Measurements from ENCODE around the gene ALPP.
A peak's percentile ranks its signal among the peaks of the same experiment; 100 is the strongest.
"Not testable (repeated sequence)": the region's sequence is repeated elsewhere in the genome, so short reads cannot be mapped to it uniquely, and the experiment has no call there.

The ALPP gene

GRCh38 chr2:232363784-232364615, 14.6 kb upstream of the ALPP start:
- DNase-seq (ENCODE audit: low spot score) = no peak

DNA sequence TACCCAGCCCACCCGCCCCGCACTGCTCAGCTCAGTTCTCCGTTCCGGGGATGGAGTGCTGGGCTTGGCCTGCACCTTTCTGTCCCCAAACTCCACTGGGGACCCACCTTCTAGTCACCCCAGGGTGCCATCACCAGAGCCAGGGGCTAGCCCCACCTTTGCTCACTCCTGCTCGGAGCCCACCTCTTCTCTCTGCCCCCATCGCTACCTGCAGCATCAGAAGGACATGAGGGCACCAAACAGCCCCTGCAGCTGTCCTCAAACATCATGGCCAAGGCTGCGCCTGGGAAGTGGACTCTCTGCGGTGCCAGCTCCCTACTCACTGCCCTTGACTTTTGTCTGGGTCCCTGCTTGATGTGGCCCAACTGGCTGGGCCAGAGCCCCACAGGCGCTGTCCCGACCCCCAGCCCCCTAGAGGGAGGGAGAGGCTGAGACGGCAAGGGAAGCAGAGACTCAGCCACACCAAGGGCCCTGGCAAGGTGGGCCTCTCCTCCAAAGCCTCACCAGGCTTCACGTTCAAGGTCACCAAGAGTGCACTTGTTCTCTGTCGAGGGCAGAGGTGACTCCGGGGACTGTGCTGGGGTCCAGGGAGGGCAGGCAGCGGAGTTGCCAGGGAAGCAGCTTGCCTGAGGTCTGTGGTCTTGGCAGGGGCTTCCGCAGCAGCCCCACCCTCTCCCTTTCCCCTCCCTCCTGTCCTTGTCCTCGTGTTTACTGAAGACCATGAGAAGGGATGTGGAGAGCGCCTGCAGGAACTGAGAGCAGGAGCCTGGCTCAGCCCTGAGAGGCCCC, 13.6 kb upstream of the ALPP start:
- not testable (repeated sequence) for DNase-seq (ENCODE audit: low spot score)

- DNase-seq (ENCODE audit: low spot score) = peak; percentile 37
Measured at GRCh38 chr2:232365621-232366321, 12.8 kb upstream of the ALPP start.

GRCh38 chr2:232366461-232366860, 12.1 kb upstream of the ALPP start:
- not testable (repeated sequence) for DNase-seq (ENCODE audit: low spot score)

DNA sequence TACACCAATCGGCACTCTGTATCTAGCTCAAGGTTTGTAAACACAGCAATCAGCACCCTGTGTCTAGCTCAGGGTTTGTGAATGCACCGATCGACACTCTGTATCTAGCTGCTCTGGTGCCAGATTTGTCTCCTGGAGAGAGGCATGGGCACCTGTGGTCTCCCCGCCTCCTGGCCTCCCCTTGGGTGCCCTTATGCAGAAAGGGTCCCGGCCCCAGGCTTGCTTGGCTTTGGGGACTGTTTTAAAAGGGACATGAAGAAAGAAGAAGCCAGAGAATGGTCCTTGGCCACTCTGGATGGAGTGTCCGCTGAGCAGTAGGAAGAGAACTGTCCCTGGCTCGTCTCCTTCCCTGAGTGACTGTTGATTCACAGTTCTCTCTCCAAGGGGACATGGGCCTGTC, 11.5 kb upstream of the ALPP start:
- DNase-seq (ENCODE audit: low spot score) = no peak

DNA sequence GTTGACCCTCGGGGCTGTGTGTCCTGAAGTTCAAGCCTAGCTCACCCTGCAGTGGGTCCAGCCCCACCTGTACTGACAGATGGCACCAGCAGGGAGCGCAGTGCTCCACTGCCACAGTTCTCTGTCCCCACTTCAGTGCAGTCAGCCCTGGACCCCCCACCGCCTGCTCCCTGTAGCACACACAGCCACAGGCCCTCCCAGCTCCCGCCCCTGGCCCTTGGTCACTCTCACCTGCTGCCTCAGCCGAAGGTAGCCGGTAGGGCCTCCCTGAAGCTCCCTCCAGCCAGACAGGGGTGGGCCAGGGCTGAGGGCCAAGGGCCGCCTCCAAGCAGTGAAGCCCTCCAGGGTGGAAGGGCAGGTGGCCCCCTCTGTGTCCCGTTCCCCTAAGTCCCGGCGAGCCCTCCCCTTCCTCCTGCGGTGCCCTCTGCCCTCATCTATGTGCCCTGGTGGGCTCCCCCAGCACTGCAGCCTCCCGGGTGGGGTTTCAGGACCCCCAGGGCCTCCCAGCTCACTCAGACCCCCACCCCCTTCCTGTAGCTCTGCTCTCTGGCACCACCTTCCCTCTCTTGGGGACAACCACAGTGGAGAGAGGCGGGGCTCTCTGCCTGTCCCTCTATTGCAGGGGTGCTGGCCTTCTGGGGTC, 10.8 kb upstream of the ALPP start:
- no peak for DNase-seq (ENCODE audit: low spot score)

GRCh38 chr2:232368311-232368731, 10.2 kb upstream of the ALPP start:
- no peak for DNase-seq (ENCODE audit: low spot score)

DNA sequence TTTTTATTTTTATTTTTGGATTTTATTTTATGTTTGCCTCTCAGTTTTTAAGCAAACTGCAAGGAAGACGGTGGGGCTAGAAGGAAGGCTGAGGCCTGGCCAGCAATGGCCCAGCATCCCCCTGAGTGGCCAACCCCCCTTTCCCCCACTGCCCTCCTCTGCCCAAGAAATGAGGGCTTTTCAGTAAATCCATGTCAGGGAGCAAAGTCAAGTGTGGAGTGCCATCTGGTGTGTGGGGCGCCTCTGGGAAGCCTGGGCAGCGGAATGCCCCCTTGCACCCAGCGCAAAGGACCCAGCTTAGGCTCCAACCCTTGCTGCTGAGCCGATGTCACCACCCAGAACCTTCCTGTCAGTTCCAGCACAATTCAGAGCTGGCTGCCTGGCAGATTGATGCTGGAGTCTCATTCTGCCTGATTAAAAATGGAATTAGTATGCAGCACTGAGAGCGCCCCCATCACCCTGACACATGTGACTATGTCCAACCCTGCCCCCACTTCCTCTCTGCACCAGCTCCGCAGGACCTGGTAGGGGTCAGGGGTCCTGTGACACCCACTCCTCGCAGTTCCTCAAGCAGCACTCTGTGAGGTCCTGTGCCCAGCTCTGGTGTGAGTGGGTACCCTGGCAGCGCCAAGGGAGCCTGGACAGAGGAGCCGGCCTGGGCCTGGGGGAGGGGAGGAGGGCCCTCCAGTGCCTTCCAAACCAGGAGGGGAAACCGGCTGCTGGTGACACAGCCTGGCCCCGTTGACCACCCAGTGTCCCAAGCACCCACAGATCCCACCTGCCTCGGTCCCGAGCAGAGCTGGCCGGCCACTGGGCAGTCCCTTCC, 9.2 kb upstream of the ALPP start:
- DNase-seq (ENCODE audit: low spot score) = no peak

DNA sequence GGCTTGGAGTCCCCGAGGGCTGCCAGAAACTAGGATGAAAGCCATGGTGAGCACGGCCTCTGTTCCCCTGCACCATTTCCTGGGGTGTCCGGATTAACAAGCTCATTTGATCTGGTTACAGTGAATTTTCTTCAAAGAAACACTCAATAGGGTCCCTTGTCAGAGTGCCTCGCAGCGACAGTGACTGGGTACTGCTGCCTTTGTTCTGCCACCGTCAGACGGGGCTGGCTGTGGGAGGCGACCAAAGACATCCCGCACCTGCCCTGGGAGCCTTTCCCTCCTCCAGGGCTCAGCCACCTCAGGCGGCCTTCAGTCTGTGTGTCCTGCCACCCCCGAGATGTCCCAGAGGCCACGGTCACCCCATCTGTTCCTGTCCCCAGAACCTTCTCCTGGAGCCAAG, 8.5 kb upstream of the ALPP start:
- DNase-seq (ENCODE audit: low spot score) = not testable (repeated sequence)

GRCh38 chr2:232372231-232373208, 6.0 kb upstream of the ALPP start:
- DNase-seq (ENCODE audit: low spot score) = no peak

GRCh38 chr2:232374356-232374755, 4.2 kb upstream of the ALPP start:
- no peak for DNase-seq (ENCODE audit: low spot score)

GRCh38 chr2:232375164-232375563, 3.4 kb upstream of the ALPP start:
- DNase-seq (ENCODE audit: low spot score) = no peak

GRCh38 chr2:232376260-232376659, 2.3 kb upstream of the ALPP start:
- no peak for DNase-seq (ENCODE audit: low spot score)

DNA sequence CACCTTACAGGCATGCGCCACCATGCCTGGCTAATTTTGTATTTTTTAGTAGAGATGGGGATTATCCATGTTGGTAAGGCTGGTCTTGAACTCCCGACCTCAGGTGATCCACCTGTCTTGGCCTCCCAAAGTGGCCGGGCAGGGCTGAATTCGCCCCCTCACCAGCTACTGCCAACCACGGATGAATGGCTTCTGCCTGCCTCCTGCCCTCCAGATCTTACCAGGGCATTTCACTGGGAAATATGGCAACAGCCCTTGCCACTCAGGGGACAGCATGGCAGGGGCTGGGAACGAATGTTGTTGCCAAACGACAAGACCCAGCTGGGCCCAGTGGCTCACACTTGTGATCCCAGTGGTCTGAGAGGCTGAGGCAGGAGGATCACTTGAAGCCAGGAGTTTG, 1.8 kb upstream of the ALPP start:
- no peak for DNase-seq (ENCODE audit: low spot score)

DNA sequence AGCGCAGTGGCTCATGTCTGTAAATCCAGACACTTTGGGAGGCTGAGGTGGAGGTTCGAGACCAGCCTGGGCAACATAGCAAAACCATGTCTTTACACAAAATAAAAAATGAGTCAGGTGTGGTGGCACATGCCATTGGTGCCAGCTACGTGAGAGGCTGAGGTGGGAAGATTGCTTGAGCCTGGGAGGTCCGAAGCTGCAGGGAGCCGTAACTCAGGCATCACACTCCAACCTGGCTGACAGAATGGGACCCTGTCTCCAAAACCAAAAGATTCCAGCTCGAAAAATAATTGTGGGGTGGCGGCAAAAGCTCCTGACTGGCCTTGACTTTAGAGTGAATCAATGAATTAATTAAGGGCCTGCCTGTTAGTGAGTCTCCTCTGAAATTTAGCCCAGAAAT, 1.2 kb upstream of the ALPP start:
- DNase-seq (ENCODE audit: low spot score) = no peak

GRCh38 chr2:232377841-232378734, 463 bp upstream of the ALPP start:
- DNase-seq (ENCODE audit: low spot score) = peak; percentile 75

DNA sequence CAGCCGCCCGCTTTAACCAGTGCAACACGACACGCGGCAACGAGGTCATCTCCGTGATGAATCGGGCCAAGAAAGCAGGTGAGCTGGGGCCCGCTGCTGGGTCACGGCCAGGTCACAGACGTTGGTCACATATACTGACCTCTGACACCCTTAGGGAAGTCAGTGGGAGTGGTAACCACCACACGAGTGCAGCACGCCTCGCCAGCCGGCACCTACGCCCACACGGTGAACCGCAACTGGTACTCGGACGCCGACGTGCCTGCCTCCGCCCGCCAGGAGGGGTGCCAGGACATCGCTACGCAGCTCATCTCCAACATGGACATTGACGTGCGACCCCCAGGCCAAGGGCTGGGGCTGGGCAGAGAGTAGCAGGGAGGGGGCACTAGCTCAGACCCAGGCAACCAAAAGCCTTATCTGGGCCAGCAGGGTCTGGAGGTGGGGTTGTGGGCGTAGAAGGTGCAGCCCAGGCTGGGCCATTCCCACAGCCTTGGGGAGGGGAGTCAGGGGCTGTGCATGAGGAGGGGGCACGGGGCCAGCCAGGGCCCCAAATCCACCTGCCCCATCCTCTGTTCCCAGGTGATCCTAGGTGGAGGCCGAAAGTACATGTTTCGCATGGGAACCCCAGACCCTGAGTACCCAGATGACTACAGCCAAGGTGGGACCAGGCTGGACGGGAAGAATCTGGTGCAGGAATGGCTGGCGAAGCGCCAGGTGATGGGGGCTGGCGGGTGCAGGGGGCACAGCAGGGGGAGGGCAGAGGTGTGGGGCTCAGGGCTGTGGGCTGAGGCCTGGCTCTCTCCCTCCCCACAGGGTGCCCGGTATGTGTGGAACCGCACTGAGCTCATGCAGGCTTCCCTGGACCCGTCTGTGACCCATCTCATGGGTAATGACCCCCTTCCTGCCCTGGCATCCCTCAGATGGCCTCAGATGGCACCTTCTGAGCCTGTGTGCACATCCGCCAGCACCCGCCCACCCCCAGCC, 1.3 kb downstream of the ALPP start:
- DNase-seq (ENCODE audit: low spot score) = not testable (repeated sequence)

All from SW480 (cell line).